Neuronal stem cell (in vitro differentiated cells): ENCODE measurements around the gene DDX1.

Source experiments
- DNase-seq: peaks from one replicate; pipeline ENCODE4 v3.0.0-alpha.2; 2013; ENCODE audit warnings: low spot score
- H2AFZ ChIP-seq: one replicate; pipeline ENCODE4 v1.6.1; 2013; ENCODE audit warnings: mild to moderate bottlenecking, low read length, inconsistent platforms
- H2AK5ac ChIP-seq: 2 replicates; pipeline ENCODE4 v1.6.1; 2013; ENCODE audit warnings: low read depth, mild to moderate bottlenecking, inconsistent platforms, low read length, moderate library complexity, mixed read lengths
- H2BK120ac ChIP-seq: 2 replicates; pipeline ENCODE4 v1.6.1; 2013; ENCODE audit warnings: low read depth, mild to moderate bottlenecking, inconsistent platforms, low read length, moderate library complexity, mixed read lengths
- H2BK12ac ChIP-seq: one replicate; pipeline ENCODE4 v1.6.1; 2013; ENCODE audit warnings: low read length, inconsistent platforms
- H2BK15ac ChIP-seq: 2 replicates; pipeline ENCODE4 v1.6.1; 2013; ENCODE audit warnings: mild to moderate bottlenecking, low read length, inconsistent platforms, mixed read lengths
- H2BK5ac ChIP-seq: one replicate; pipeline ENCODE4 v1.6.1; 2013; ENCODE audit warnings: inconsistent platforms, mild to moderate bottlenecking, low read length, moderate library complexity
- H3K14ac ChIP-seq: one replicate; pipeline ENCODE4 v1.6.1; 2013; ENCODE audit warnings: low read length, inconsistent platforms
- H3K18ac ChIP-seq: 2 replicates; pipeline ENCODE4 v1.6.1; 2013; ENCODE audit warnings: low read length, inconsistent platforms
- H3K23ac ChIP-seq: 2 replicates; pipeline ENCODE4 v1.6.1; 2013; ENCODE audit warnings: low read depth, mild to moderate bottlenecking, mixed read lengths, low read length, inconsistent platforms; ENCODE audit not compliant: poor library complexity
- H3K27ac ChIP-seq: replicated peaks from 3 replicates; pipeline ENCODE4 v1.5.1; 2013; ENCODE audit warnings: low read length, inconsistent platforms
- H3K27me3 ChIP-seq, 3 experiments: 2 replicates each; pipeline ENCODE4 v1.6.1; 2013; ENCODE audit warnings: low read length in 3 of 3, mild to moderate bottlenecking in 2 of 3, inconsistent platforms in 1 of 3, low read depth in 1 of 3, mixed read lengths in 1 of 3, moderate library complexity in 1 of 3; ENCODE audit not compliant: control insufficient read depth in 3 of 3, insufficient read depth in 3 of 3
- H3K36me3 ChIP-seq, 2 donors: replicated peaks in 1 of 2; 2 replicates each; pipeline ENCODE4 v1.6.1; 2013; ENCODE audit warnings: low read length in 2 of 2; ENCODE audit not compliant: control insufficient read depth in 2 of 2, insufficient read depth in 2 of 2
- H3K4ac ChIP-seq: 2 replicates; pipeline ENCODE4 v1.6.1; 2013; ENCODE audit warnings: inconsistent platforms, mild to moderate bottlenecking, low read length, moderate library complexity
- H3K4me1 ChIP-seq, 2 donors: 1 replicate in 1 of 2; 2 replicates in 1 of 2; pipeline ENCODE4 v1.6.1; 2013; ENCODE audit warnings: low read length in 2 of 2, low read depth in 1 of 2; ENCODE audit not compliant: control insufficient read depth in 2 of 2, insufficient read depth in 1 of 2
- H3K4me2 ChIP-seq: one replicate; pipeline ENCODE4 v1.6.1; 2013; ENCODE audit warnings: mild to moderate bottlenecking, low read length, inconsistent platforms; ENCODE audit not compliant: insufficient read depth, poor library complexity, severe bottlenecking
- H3K4me3 ChIP-seq, 2 donors: 2 replicates each; pipeline ENCODE4 v1.5.1; 2013; ENCODE audit warnings: low read length in 2 of 2, mild to moderate bottlenecking in 2 of 2, inconsistent platforms in 1 of 2, moderate library complexity in 1 of 2
- H3K79me1 ChIP-seq: one replicate; pipeline ENCODE4 v1.6.1; 2013; ENCODE audit warnings: low read depth, mild to moderate bottlenecking, inconsistent platforms, low read length, moderate library complexity
- H3K9ac ChIP-seq: one replicate; pipeline ENCODE4 v1.6.1; 2013; ENCODE audit warnings: mild to moderate bottlenecking, low read depth, low read length, inconsistent platforms; ENCODE audit not compliant: poor library complexity
- H3K9me3 ChIP-seq, 2 donors: replicated peaks in 1 of 2; 2 replicates each; pipeline versions ENCODE3 to v1.6.1; 2013; ENCODE audit warnings: low read length in 2 of 2, mild to moderate bottlenecking in 2 of 2, inconsistent platforms in 1 of 2, low read depth in 1 of 2, mixed read lengths in 1 of 2, moderate library complexity in 1 of 2; ENCODE audit not compliant: control insufficient read depth in 2 of 2, insufficient read depth in 1 of 2
- H4K8ac ChIP-seq: one replicate; pipeline ENCODE4 v1.6.1; 2013; ENCODE audit warnings: low read depth, mild to moderate bottlenecking, inconsistent platforms, low read length, moderate library complexity
- H4K91ac ChIP-seq: one replicate; pipeline ENCODE4 v1.6.1; 2013; ENCODE audit warnings: low read length, low read depth, mild to moderate bottlenecking, inconsistent platforms; ENCODE audit not compliant: poor library complexity
- WGBS, 2 donors: extraction: QIAGEN DNeasy Blood & Tissue Kit; methylation state at CpG; one replicate each; pipeline ENCODE4 v1.1.7; 2013; ENCODE audit warnings: missing lambda C conversion rate in 2 of 2, mixed read lengths in 1 of 2; ENCODE audit not compliant: insufficient read length in 2 of 2, insufficient replicate concordance in 1 of 2; ENCODE audit errors: extremely low coverage in 2 of 2; 5-methylcytosine and 5-hydroxymethylcytosine counted together

DDX1 gene

GRCh38 chr2:15677141-15677843 is 85.6 kb downstream of the DDX1 start:
- WGBS, 2 donors: no CpG with 5 or more reads among the region's 9 CpGs
- Histone ChIP-seq H3K14ac (no peak overlapping the region), H3K27me3 (no peaks in the 10 kb centered on the region), H3K23ac (no peak overlapping the region), H2AK5ac (no peak overlapping the region), H2BK120ac (no peak overlapping the region), H3K9ac (no peak overlapping the region), H3K18ac (no peak overlapping the region), H3K4ac (no peak overlapping the region), H3K79me1 (no peaks in the 10 kb centered on the region), H2BK12ac (no peak overlapping the region), H3K36me3 (no peaks in the 10 kb centered on the region), H2BK5ac (no peak overlapping the region), H3K4me1 (peaks cover 0 to 17% of the 10 kb centered on the region in 2 donors), H3K4me3 (no peak overlapping the region), H4K8ac (no peak overlapping the region), H3K27ac (no peak overlapping the region), H4K91ac (no peak overlapping the region), H2BK15ac (no peak overlapping the region), H3K4me2 (no peak overlapping the region), H2AFZ (peak overlapping the region; percentile 83), H3K9me3 (peaks cover 4 to 5% of the 10 kb centered on the region in 2 donors)
- no peak for DNase-seq

GRCh38 chr2:15678346-15678745 is 86.7 kb downstream of the DDX1 start:
- Histone ChIP-seq H3K18ac (no peak overlapping the region), H3K14ac (no peak overlapping the region), H3K9me3 (peaks cover 4 to 5% of the 10 kb centered on the region in 2 donors), H2AK5ac (no peak overlapping the region), H2BK120ac (no peak overlapping the region), H3K9ac (no peak overlapping the region), H2BK5ac (no peak overlapping the region), H3K27me3 (no peaks in the 10 kb centered on the region), H2BK15ac (no peak overlapping the region), H3K36me3 (no peaks in the 10 kb centered on the region), H2AFZ (no peak overlapping the region), H3K4ac (no peak overlapping the region), H4K8ac (no peak overlapping the region), H3K79me1 (no peaks in the 10 kb centered on the region), H2BK12ac (no peak overlapping the region), H4K91ac (no peak overlapping the region), H3K23ac (no peak overlapping the region), H3K4me3 (no peak overlapping the region), H3K27ac (no peak overlapping the region), H3K4me2 (no peak overlapping the region), H3K4me1 (peaks cover 0 to 13% of the 10 kb centered on the region in 2 donors)
- DNase-seq: no peak
- WGBS, 2 donors: 100% methylated on average over 1 of the region's 5 CpGs; no CpG with 5 or more reads in 1 of the 2 donors

DNA sequence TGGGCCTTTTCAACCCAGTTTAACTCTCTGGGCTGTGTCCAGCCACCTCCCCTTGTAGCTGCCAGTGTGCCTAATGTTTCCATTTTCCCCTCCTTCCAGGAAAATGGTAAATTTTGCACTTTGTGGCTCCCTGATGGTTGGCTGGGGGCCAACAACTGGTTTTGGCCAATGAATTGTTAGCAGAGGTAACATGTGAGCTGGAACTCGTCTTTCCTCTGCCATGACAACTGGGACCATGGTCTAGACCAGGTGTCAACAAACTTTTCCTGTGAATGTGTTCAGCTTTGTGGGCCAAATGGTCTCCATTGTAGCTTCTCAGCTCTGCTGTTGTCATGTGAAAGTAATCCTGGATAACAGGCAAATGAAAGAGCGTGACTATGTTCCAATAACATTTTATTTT is 87.2 kb downstream of the DDX1 start:
- H3K23ac ChIP-seq: no peak overlapping the region
- H3K36me3 ChIP-seq: no peaks in the 10 kb centered on the region
- no CpG with 5 or more reads among the region's 2 CpGs for WGBS, 2 donors
- H3K9ac ChIP-seq: no peak overlapping the region
- H3K79me1 ChIP-seq: no peaks in the 10 kb centered on the region
- H2BK12ac ChIP-seq: no peak overlapping the region
- H3K9me3 ChIP-seq: peaks cover 4 to 5% of the 10 kb centered on the region in 2 donors
- H3K4me2 ChIP-seq: no peak overlapping the region
- no peaks in the 10 kb centered on the region for H3K27me3 ChIP-seq
- H2AK5ac ChIP-seq: no peak overlapping the region
- H3K4me1 ChIP-seq: peaks cover 0 to 7% of the 10 kb centered on the region in 2 donors
- H2BK15ac ChIP-seq: no peak overlapping the region
- H4K8ac ChIP-seq: no peak overlapping the region
- H3K18ac ChIP-seq: no peak overlapping the region
- H3K4me3 ChIP-seq: no peak overlapping the region
- H3K14ac ChIP-seq: no peak overlapping the region
- H3K27ac ChIP-seq: no peak overlapping the region
- H2BK120ac ChIP-seq: no peak overlapping the region
- no peak overlapping the region for H2BK5ac ChIP-seq
- no peak overlapping the region for H4K91ac ChIP-seq
- no peak overlapping the region for H2AFZ ChIP-seq
- H3K4ac ChIP-seq: no peak overlapping the region
- DNase-seq: no peak

- Histone ChIP-seq H2BK15ac (no peak overlapping the region), H3K9ac (no peak overlapping the region), H3K14ac (no peak overlapping the region), H3K79me1 (no peaks in the 10 kb centered on the region), H2BK5ac (no peak overlapping the region), H3K4ac (no peak overlapping the region), H2BK12ac (no peak overlapping the region), H2AK5ac (no peak overlapping the region), H3K27me3 (no peaks in the 10 kb centered on the region), H3K36me3 (no peaks in the 10 kb centered on the region), H4K8ac (no peak overlapping the region), H2BK120ac (no peak overlapping the region), H3K4me3 (no peak overlapping the region), H3K18ac (no peak overlapping the region), H3K27ac (no peak overlapping the region), H4K91ac (no peak overlapping the region), H3K4me1 (peaks cover 0 to 5% of the 10 kb centered on the region in 2 donors), H3K4me2 (no peak overlapping the region), H3K23ac (no peak overlapping the region), H2AFZ (no peak overlapping the region), H3K9me3 (peaks cover 4 to 5% of the 10 kb centered on the region in 2 donors)
- no peak for DNase-seq
- no CpG with 5 or more reads among the region's 3 CpGs for WGBS, 2 donors
These were observed 87.8 kb downstream of the DDX1 start for GRCh38 chr2:15679386-15679924.
